GM20431 (cell line): ENCODE data around the gene IRF2.

Experiments
- in situ Hi-C: fragments of 300-500 bp; cut with MseI, MboI; formaldehyde crosslinking; loops from one replicate; pipeline ENCODE4 v1.15.0; 2020; ENCODE audit warnings: low sequenced_read_pairs; ENCODE audit not compliant: unreplicated experiment

IRF2 gene

GRCh38 chr4:184474263-184475095 is at the start of gene IRF2:
Gene IRF2, minus strand, starts transcription at chr4:184474550. Its CDS starts 45,486 bp downstream, at chr4:184429064.
- in situ Hi-C loops: no loop called here

GRCh38 chr4:184515606-184516005 is 41.3 kb upstream of the IRF2 start:
- in situ Hi-C loops: no loop called here

GRCh38 chr4:184514121-184514988 is 40.0 kb upstream of the IRF2 start:
- in situ Hi-C loops: no loop called here

GRCh38 chr4:184513802-184514120 is 39.4 kb upstream of the IRF2 start:
- in situ Hi-C loops: no loop called here

GRCh38 chr4:184511156-184511555 is 36.8 kb upstream of the IRF2 start:
- in situ Hi-C loops: no loop called here

GRCh38 chr4:184510401-184510800 is 36.1 kb upstream of the IRF2 start:
- in situ Hi-C loops: no loop called here

GRCh38 chr4:184506527-184507121 is 32.3 kb upstream of the IRF2 start:
- in situ Hi-C loops: no loop called here

- in situ Hi-C loops: no loop called here
These were observed 30.0 kb upstream of the IRF2 start for GRCh38 chr4:184504385-184504784.

GRCh38 chr4:184503869-184504300 is 29.5 kb upstream of the IRF2 start:
- in situ Hi-C loops: no loop called here

GRCh38 chr4:184500748-184501589 is 26.6 kb upstream of the IRF2 start:
- in situ Hi-C loops: no loop called here

GRCh38 chr4:184499996-184500395 is 25.6 kb upstream of the IRF2 start:
- in situ Hi-C loops: no loop called here

GRCh38 chr4:184498598-184498997 is 24.2 kb upstream of the IRF2 start:
- in situ Hi-C loops: no loop called here

- in situ Hi-C loops: no loop called here
These were observed 15.4 kb upstream of the IRF2 start for GRCh38 chr4:184489771-184490170.

- in situ Hi-C loops: no loop called here
These were observed 13.2 kb upstream of the IRF2 start for GRCh38 chr4:184487503-184487902.

- in situ Hi-C loops: no loop called here
These were observed 10.9 kb upstream of the IRF2 start for GRCh38 chr4:184485279-184485678.

GRCh38 chr4:184481544-184481943 is 7.2 kb upstream of the IRF2 start:
- in situ Hi-C loops: no loop called here

- in situ Hi-C loops: no loop called here
These were observed 5.2 kb upstream of the IRF2 start for GRCh38 chr4:184479516-184479950.

GRCh38 chr4:184477201-184477999 is 3.0 kb upstream of the IRF2 start:
- in situ Hi-C loops: no loop called here

- in situ Hi-C loops: no loop called here
These were observed 2.3 kb upstream of the IRF2 start for GRCh38 chr4:184476695-184477094.
